Activated CD4-positive, alpha-beta T cell treated with anti-CD3 and anti-CD28 coated beads, Interleukin-2, amount 10 ng/mL, durations not matched to agents 7 days and 5 days (primary cell): ENCODE measurements around the gene SPARC. TPM values are rescaled to one million over a fixed set of nuclear protein-coding genes. Genes with fewer than 3 reads are reported as not detected.
"Not testable (repeated sequence)": the region's sequence is repeated elsewhere in the genome, so short reads cannot be mapped to it uniquely, and the experiment has no call there.

Source experiments
- CTCF ChIA-PET: fragments of 350-600 bp; sonication (Branson Sonifier 250); formaldehyde crosslinking; loops from one replicate; lab custom pipeline; 2021; ENCODE audit warnings: antibody characterized with exemption; lab: Charles Lee
- POLR2A ChIA-PET: fragments of 350-600 bp; sonication (Branson Sonifier 250); formaldehyde crosslinking; loops from one replicate; lab custom pipeline; 2021; ENCODE audit warnings: antibody characterized with exemption; lab: Charles Lee
- DNase-seq: peaks from one replicate; pipeline ENCODE4 v3.0.0-alpha.2; 2020
- H3K27ac Mint-ChIP-seq: one replicate; pipeline ENCODE4 v1.8.0; 2021; ENCODE audit warnings: mild to moderate bottlenecking, moderate library complexity, mixed read lengths
- H3K27me3 Mint-ChIP-seq: one replicate; pipeline ENCODE4 v1.8.0; 2021; ENCODE audit warnings: mixed read lengths
- H3K36me3 Mint-ChIP-seq: one replicate; pipeline ENCODE4 v1.8.0; 2021; ENCODE audit warnings: low read depth, mixed read lengths
- H3K4me1 Mint-ChIP-seq: one replicate; pipeline ENCODE4 v1.8.0; 2021; ENCODE audit warnings: mixed read lengths
- H3K4me3 Mint-ChIP-seq: one replicate; pipeline ENCODE4 v1.8.0; 2021; ENCODE audit warnings: mild to moderate bottlenecking, moderate library complexity, mixed read lengths
- H3K9me3 Mint-ChIP-seq: one replicate; pipeline ENCODE4 v1.8.0; 2021; ENCODE audit warnings: mixed read lengths
- total RNA-seq, 2 experiments: library from RNA; stranded (reverse); gene quantifications; one replicate each; pipeline ENCODE4 v1.2.3, GENCODE V29; 2021

SPARC gene
- total RNA-seq, 2 experiments from 2014 or later: 0.27 to 1.1 TPM

- H3K4me3 Mint-ChIP-seq: no peak overlapping the region
- ChIA-PET CTCF (interaction anchor here (0.5 kb wide), 1 partner anchor 62 kb away, joined by 3 read pairs; no protein-coding TSS in a partner anchor), POLR2A (no interaction called here)
- H3K36me3 Mint-ChIP-seq: no peaks in the 10 kb centered on the region
- no peak overlapping the region for H3K27ac Mint-ChIP-seq
- H3K4me1 Mint-ChIP-seq: no peaks in the 10 kb centered on the region
- no peaks in the 10 kb centered on the region for H3K9me3 Mint-ChIP-seq
- DNase-seq: no peak
- H3K27me3 Mint-ChIP-seq: no peaks in the 10 kb centered on the region
Measured at GRCh38 chr5:151697452-151697851, 10.7 kb upstream of the SPARC start.

GRCh38 chr5:151696470-151697061 is 9.9 kb upstream of the SPARC start:
- no peak overlapping the region for H3K27ac Mint-ChIP-seq
- no peaks in the 10 kb centered on the region for H3K4me1 Mint-ChIP-seq
- DNase-seq: no peak
- CTCF ChIA-PET: interaction anchor here (0.5 kb wide), 2 partner anchors 13 to 61 kb away, joined by 3 read pairs; no protein-coding TSS in a partner anchor
- no peaks in the 10 kb centered on the region for H3K9me3 Mint-ChIP-seq
- no peaks in the 10 kb centered on the region for H3K27me3 Mint-ChIP-seq
- H3K36me3 Mint-ChIP-seq: no peaks in the 10 kb centered on the region
- no peak overlapping the region for H3K4me3 Mint-ChIP-seq
- POLR2A ChIA-PET: no interaction called here

GRCh38 chr5:151695464-151695863 is 8.7 kb upstream of the SPARC start:
- POLR2A ChIA-PET: no interaction called here
- Mint-ChIP-seq H3K4me1 (no peaks in the 10 kb centered on the region), H3K36me3 (no peaks in the 10 kb centered on the region), H3K4me3 (no peak overlapping the region), H3K27ac (no peak overlapping the region), H3K9me3 (no peaks in the 10 kb centered on the region), H3K27me3 (no peaks in the 10 kb centered on the region)
- no peak for DNase-seq
- CTCF ChIA-PET: interaction anchor here (1.2 kb wide), 1 partner anchor 24 kb away, joined by 3 read pairs; no protein-coding TSS in a partner anchor

- no peaks in the 10 kb centered on the region for H3K4me1 Mint-ChIP-seq
- H3K4me3 Mint-ChIP-seq: no peak overlapping the region
- POLR2A ChIA-PET: no interaction called here
- H3K9me3 Mint-ChIP-seq: no peaks in the 10 kb centered on the region
- H3K27ac Mint-ChIP-seq: no peak overlapping the region
- DNase-seq: no peak
- H3K27me3 Mint-ChIP-seq: no peaks in the 10 kb centered on the region
- CTCF ChIA-PET: interaction anchor here (0.6 to 1.3 kb wide), 2 partner anchors 9 to 847 kb away, joined by 3 read pairs; partner anchors contain the start of gene IRGM
- H3K36me3 Mint-ChIP-seq: no peaks in the 10 kb centered on the region
Measured at GRCh38 chr5:151694035-151694485, 7.3 kb upstream of the SPARC start.

GRCh38 chr5:151692312-151692711 is 5.6 kb upstream of the SPARC start:
- Mint-ChIP-seq H3K27ac (no peak overlapping the region), H3K4me1 (no peaks in the 10 kb centered on the region), H3K9me3 (no peaks in the 10 kb centered on the region), H3K4me3 (no peak overlapping the region), H3K36me3 (no peaks in the 10 kb centered on the region), H3K27me3 (peaks cover 7% of the 10 kb centered on the region)
- DNase-seq: no peak
- ChIA-PET POLR2A (no interaction called here), CTCF (no interaction called here)

- H3K4me3 Mint-ChIP-seq: no peak overlapping the region
- H3K4me1 Mint-ChIP-seq: peaks cover 5% of the 10 kb centered on the region
- peaks cover 13% of the 10 kb centered on the region for H3K27me3 Mint-ChIP-seq
- H3K36me3 Mint-ChIP-seq: no peaks in the 10 kb centered on the region
- no peak overlapping the region for H3K27ac Mint-ChIP-seq
- CTCF ChIA-PET: no interaction called here
- H3K9me3 Mint-ChIP-seq: no peaks in the 10 kb centered on the region
- DNase-seq: no peak
- POLR2A ChIA-PET: no interaction called here
Measured at GRCh38 chr5:151691706-151692105, 5.0 kb upstream of the SPARC start.

GRCh38 chr5:151689591-151689990 is 2.9 kb upstream of the SPARC start:
- Mint-ChIP-seq H3K4me1 (peaks cover 10% of the 10 kb centered on the region), H3K27me3 (peaks cover 30% of the 10 kb centered on the region)
- H3K9me3 Mint-ChIP-seq, H3K27ac Mint-ChIP-seq, CTCF ChIA-PET, H3K36me3 Mint-ChIP-seq, POLR2A ChIA-PET, H3K4me3 Mint-ChIP-seq, DNase-seq: not testable (repeated sequence)

- Mint-ChIP-seq H3K4me3 (no peak overlapping the region), H3K9me3 (no peaks in the 10 kb centered on the region), H3K36me3 (no peaks in the 10 kb centered on the region), H3K27ac (no peak overlapping the region), H3K4me1 (peaks cover 10% of the 10 kb centered on the region), H3K27me3 (peaks cover 34% of the 10 kb centered on the region)
- DNase-seq: no peak
- POLR2A ChIA-PET: no interaction called here
- CTCF ChIA-PET: interaction anchor here (1.6 kb wide), 1 partner anchor 25 kb away, joined by 4 read pairs; no protein-coding TSS in a partner anchor
Measured at GRCh38 chr5:151688436-151688835, 1.7 kb upstream of the SPARC start.

- Mint-ChIP-seq H3K27ac (no peak overlapping the region), H3K36me3 (no peaks in the 10 kb centered on the region), H3K4me3 (no peak overlapping the region), H3K27me3 (peaks cover 34% of the 10 kb centered on the region), H3K9me3 (no peaks in the 10 kb centered on the region), H3K4me1 (peaks cover 10% of the 10 kb centered on the region)
- CTCF ChIA-PET: no interaction called here
- DNase-seq: no peak
- POLR2A ChIA-PET: no interaction called here
Measured at GRCh38 chr5:151685749-151686673, 704 bp downstream of the SPARC start.

- H3K27ac Mint-ChIP-seq: no peak overlapping the region
- POLR2A ChIA-PET: no interaction called here
- H3K4me1 Mint-ChIP-seq: peaks cover 10% of the 10 kb centered on the region
- H3K27me3 Mint-ChIP-seq: peaks cover 34% of the 10 kb centered on the region
- no peaks in the 10 kb centered on the region for H3K36me3 Mint-ChIP-seq
- no peaks in the 10 kb centered on the region for H3K9me3 Mint-ChIP-seq
- no peak overlapping the region for H3K4me3 Mint-ChIP-seq
- no peak for DNase-seq
- CTCF ChIA-PET: no interaction called here
Measured at GRCh38 chr5:151684690-151685361, 1.9 kb downstream of the SPARC start.

- H3K36me3 Mint-ChIP-seq: no peaks in the 10 kb centered on the region
- no peak overlapping the region for H3K27ac Mint-ChIP-seq
- CTCF ChIA-PET: interaction anchor here (0.6 to 1.3 kb wide), 4 partner anchors 13 to 313 kb away, joined by 3 to 6 read pairs (median 4); no protein-coding TSS in a partner anchor
- POLR2A ChIA-PET: no interaction called here
- peaks cover 34% of the 10 kb centered on the region for H3K27me3 Mint-ChIP-seq
- H3K4me3 Mint-ChIP-seq: no peak overlapping the region
- H3K9me3 Mint-ChIP-seq: no peaks in the 10 kb centered on the region
- DNase-seq: no peak
- H3K4me1 Mint-ChIP-seq: peaks cover 10% of the 10 kb centered on the region
Measured at GRCh38 chr5:151683986-151684588, 2.6 kb downstream of the SPARC start.

GRCh38 chr5:151683444-151683843 is 3.3 kb downstream of the SPARC start:
- Mint-ChIP-seq H3K36me3 (no peaks in the 10 kb centered on the region), H3K9me3 (no peaks in the 10 kb centered on the region), H3K27me3 (peaks cover 31% of the 10 kb centered on the region), H3K4me1 (peaks cover 10% of the 10 kb centered on the region), H3K27ac (no peak overlapping the region), H3K4me3 (no peak overlapping the region)
- CTCF ChIA-PET: interaction anchor here (0.6 to 1.3 kb wide), 2 partner anchors 23 to 313 kb away, joined by 3 to 6 read pairs; no protein-coding TSS in a partner anchor
- POLR2A ChIA-PET: no interaction called here
- DNase-seq: no peak
